Raji (cell line): Measurements from ENCODE around the gene JSRP1.

Experiments
- POLR2A ChIP-seq: IDR thresholded peaks from 2 replicates; pipeline ENCODE4 v1.6.1; 2011; ENCODE audit warnings: low read depth, low read length, control low read depth; ENCODE audit not compliant: insufficient read depth

The JSRP1 gene

GRCh38 chr19:2271234-2272103 is 15.3 kb upstream of the JSRP1 start:
- no peak for TF ChIP-seq POLR2A

DNA sequence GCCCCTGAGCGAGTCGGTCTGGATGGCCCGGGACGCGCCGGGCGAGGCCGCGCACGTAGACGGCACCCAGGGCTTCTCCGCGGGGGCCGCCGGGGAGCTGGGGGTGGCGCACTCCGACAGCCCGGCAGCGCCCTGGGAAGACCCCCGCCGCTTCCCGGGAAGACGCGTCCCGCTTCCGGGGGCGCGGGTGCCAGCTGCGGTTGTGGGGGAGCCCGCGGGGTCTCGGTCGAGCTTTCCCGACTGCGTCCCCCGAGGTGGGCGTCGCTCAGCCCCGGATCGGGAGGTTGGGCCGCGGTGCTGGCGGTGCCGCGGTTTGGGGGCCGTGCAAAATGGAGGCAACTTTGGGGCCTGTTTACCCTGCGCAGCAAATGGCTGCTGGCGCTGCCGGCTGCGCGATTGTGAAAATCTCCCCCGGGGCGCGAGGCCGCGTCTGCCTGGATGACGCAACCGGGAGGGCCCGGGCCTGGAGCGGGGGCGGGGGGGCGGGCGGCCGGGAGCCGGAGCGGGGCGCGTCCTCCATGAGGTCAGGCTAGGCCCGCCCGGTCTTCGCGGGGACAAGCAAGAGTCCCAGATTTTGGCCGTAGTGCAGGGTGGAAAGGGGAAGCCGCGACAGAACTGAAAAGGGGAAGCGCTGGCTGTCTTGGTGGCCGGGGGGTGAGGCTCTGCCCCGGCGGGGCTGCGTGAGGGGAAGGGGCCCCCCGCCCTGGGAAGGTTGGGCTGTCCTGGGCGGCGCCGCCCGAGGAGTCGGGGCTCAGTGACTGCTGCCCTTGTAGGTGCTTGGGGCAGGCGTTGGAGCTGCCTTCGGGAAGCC is 14.4 kb upstream of the JSRP1 start:
- 0 out of 2 replicates have a peak, but pooled peaks have one; percentile 29 for TF ChIP-seq POLR2A

- TF ChIP-seq POLR2A = 0 out of 2 replicates have a peak, but pooled peaks have one; percentile 25
Measured at GRCh38 chr19:2270157-2270422, 13.9 kb upstream of the JSRP1 start.

- TF ChIP-seq POLR2A = peak; percentile 95
Measured at GRCh38 chr19:2269244-2270156, 13.3 kb upstream of the JSRP1 start.

DNA sequence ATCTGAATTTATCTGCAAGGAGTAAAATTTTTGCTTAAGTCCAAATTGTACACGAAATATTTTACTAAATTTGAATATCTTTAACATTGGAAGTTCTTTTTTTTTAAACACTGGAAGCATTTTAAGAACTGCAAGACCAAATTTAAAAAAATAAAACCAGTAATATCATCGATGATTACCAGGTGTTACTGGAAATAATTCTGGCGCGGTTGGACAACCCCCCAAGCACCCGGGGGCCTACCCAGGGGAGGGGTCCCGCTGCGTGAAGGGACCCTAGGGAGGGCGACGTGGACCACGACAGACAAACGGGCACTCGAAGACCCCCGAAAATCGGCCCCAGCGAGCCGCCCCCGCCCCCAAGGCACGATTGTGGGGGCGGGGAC is 12.6 kb upstream of the JSRP1 start:
- TF ChIP-seq POLR2A = no peak

DNA sequence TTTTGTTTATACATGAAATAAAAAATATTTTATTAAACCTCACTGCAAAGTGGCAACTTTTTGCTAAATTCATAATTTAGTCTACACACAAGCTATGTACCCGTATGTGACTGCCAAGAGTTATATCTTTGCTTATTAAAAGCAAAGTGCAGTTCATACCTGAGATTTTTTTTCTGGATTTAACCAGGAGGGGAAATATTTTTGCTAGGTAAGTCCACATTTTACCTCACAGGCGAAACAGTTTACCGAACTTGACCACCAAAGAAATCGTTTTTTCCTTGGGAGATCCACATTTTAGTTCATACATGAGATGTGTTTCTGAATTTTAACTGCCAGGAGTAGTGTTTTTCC is 12.2 kb upstream of the JSRP1 start:
- TF ChIP-seq POLR2A = no peak

- peak; percentile 42 for TF ChIP-seq POLR2A
Measured at GRCh38 chr19:2266183-2266993, 10.2 kb upstream of the JSRP1 start.

- no peak for TF ChIP-seq POLR2A
Measured at GRCh38 chr19:2261438-2262172, 5.4 kb upstream of the JSRP1 start.

GRCh38 chr19:2260341-2260805 is 4.2 kb upstream of the JSRP1 start:
- no peak for TF ChIP-seq POLR2A

- no peak for TF ChIP-seq POLR2A
Measured at GRCh38 chr19:2259336-2259735, 3.1 kb upstream of the JSRP1 start.

GRCh38 chr19:2255112-2255845 is 938 bp downstream of the JSRP1 start:
- no peak for TF ChIP-seq POLR2A

GRCh38 chr19:2254064-2254872 is 1.9 kb downstream of the JSRP1 start:
- no peak for TF ChIP-seq POLR2A
